Heart left ventricle (tissue), 13 donors: Measurements from ENCODE around the gene ABHD18.

Experiments used
- POLR2A ChIP-seq, 2 donors: fragments of 450-650 bp; IDR thresholded peaks; one replicate each; pipeline ENCODE4 v1.6.1; 2017; ENCODE audit warnings: antibody characterized with exemption in 2 of 2, mild to moderate bottlenecking in 2 of 2, moderate library complexity in 2 of 2
- TF ChIP-seq, protein P1 (sequence below), 12 donors: fragments of 200-600 bp; sonication (generic) in 4 of 12; IDR thresholded peaks; one replicate each; pipeline versions ENCODE4 v1.5.0 to v1.8.0; 2018 to 2022; ENCODE audit warnings: antibody characterized with exemption in 12 of 12, mild to moderate bottlenecking in 5 of 12
- donor health status: ischemic (EF 13 %, LVEDD 7.1; RV severe dilation, severe dysfunction).
- donor health status: DM: no; HTN: yes; CAD: no.
- donor health status: DM: no; HTN: no; CAD: no.
- donor health status: ischemic (EF 25% LVEDD 6.9; RV normal size, moderate dysfunction).
- donor health status: ischemic (EF 25% LVEDD 5.7; RV mildly dilated, moderate dysfunction).
- donor health status: ischemic (EF 35%, LVEDD 5.7; RV mildly dilated, moderate dysfunction).
- donor health status: nonischemic (EF 11% LVEDD 7.7; RV severe dilation, severe dysfunction).
- donor health status: DM: yes; HTN: yes; CAD: no.
- donor health status: PGD.
- donor health status: ischemic (EF 29% LVEDD 5.4; RV normal size, mild dysfunction).
- donor health status: nonischemic (EF 23%, LVEDD 6.1; RV moderate dilation, normal function).

- TF ChIP-seq, protein P1, sequence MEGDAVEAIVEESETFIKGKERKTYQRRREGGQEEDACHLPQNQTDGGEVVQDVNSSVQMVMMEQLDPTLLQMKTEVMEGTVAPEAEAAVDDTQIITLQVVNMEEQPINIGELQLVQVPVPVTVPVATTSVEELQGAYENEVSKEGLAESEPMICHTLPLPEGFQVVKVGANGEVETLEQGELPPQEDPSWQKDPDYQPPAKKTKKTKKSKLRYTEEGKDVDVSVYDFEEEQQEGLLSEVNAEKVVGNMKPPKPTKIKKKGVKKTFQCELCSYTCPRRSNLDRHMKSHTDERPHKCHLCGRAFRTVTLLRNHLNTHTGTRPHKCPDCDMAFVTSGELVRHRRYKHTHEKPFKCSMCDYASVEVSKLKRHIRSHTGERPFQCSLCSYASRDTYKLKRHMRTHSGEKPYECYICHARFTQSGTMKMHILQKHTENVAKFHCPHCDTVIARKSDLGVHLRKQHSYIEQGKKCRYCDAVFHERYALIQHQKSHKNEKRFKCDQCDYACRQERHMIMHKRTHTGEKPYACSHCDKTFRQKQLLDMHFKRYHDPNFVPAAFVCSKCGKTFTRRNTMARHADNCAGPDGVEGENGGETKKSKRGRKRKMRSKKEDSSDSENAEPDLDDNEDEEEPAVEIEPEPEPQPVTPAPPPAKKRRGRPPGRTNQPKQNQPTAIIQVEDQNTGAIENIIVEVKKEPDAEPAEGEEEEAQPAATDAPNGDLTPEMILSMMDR (IDR thresholded peaks at IDR 0.05) = no peak
- TF ChIP-seq POLR2A (IDR thresholded peaks at IDR 0.05) = no peak
These were observed 23.4 kb downstream of the ABHD18 start for GRCh38 chr4:127988638-127989037.
